ENCODE data around the gene ITSN1.

- TF ChIP-seq CTCF (IDR thresholded peaks at IDR 0.05): no peak
- TF ChIP-seq POLR2A (IDR thresholded peaks at IDR 0.05): no peak
Observed at GRCh38 chr21:33857846-33858666, 215.8 kb downstream of the ITSN1 start.

Data from body of pancreas (tissue), 4 donors.